ENCODE measurements around the gene NOTCH1.

Gene NOTCH1

DNA sequence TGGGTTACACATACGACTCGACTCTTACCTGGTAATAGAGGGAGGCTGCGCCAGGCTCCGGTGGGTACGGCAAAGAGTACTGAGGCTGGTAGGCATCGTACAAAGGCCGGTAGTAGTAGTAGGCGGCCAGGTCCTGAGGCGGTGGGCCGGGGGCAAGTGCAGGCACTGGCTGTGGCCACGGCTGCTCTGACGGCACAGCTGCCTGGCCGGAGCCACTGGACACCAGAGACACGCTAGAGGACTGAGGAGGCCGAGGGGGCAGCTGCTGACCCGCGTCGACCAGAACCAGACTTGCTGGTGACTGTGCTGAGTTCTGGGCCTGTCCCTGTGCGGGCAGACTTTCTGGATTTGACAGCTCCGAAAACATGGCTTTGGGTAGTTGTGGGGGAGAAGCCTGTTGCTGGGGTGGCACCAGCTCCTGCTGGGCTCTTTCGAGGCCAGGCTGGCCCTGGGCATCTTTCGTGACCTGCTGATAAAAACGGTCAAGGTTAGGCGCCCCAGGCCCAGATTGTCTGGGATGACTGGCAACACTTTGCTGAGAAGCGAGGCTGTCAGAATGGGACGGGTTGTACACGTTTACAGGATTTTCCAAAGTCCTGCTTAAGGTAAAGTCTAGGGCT is 71.7 kb downstream of the NOTCH1 start:
- Histone ChIP-seq H3K4me3 (replicated peaks; ENCODE audit: insufficient read depth, low read length) (no peak overlapping the region), H3K27me3 (ENCODE audit: insufficient read depth, poor library complexity, severe bottlenecking) (no peaks in the 10 kb centered on the region), H3K27ac (replicated peaks) (no peak overlapping the region)
- no peak for TF ChIP-seq SPI1 (IDR thresholded peaks at IDR 0.05; ENCODE audit: borderline replicate concordance, low read depth)
- no peak for TF ChIP-seq GABPA (IDR thresholded peaks at IDR 0.05; ENCODE audit: low read depth)
- no peak for TF ChIP-seq POLR2AphosphoS5 (IDR thresholded peaks at IDR 0.05; ENCODE audit: low read depth)
- TF ChIP-seq REST (IDR thresholded peaks at IDR 0.05; ENCODE audit: insufficient replicate concordance, low read depth) = no peak
- TF ChIP-seq, protein P1, sequence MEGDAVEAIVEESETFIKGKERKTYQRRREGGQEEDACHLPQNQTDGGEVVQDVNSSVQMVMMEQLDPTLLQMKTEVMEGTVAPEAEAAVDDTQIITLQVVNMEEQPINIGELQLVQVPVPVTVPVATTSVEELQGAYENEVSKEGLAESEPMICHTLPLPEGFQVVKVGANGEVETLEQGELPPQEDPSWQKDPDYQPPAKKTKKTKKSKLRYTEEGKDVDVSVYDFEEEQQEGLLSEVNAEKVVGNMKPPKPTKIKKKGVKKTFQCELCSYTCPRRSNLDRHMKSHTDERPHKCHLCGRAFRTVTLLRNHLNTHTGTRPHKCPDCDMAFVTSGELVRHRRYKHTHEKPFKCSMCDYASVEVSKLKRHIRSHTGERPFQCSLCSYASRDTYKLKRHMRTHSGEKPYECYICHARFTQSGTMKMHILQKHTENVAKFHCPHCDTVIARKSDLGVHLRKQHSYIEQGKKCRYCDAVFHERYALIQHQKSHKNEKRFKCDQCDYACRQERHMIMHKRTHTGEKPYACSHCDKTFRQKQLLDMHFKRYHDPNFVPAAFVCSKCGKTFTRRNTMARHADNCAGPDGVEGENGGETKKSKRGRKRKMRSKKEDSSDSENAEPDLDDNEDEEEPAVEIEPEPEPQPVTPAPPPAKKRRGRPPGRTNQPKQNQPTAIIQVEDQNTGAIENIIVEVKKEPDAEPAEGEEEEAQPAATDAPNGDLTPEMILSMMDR (IDR thresholded peaks at IDR 0.05; ENCODE audit: insufficient read depth, low read length) = no peak
- DNase-seq (ENCODE audit: low read depth in 1 of 2, low spot score in 1 of 2) = no peak

- Histone ChIP-seq H3K27ac (replicated peaks) (no peak overlapping the region), H3K27me3 (ENCODE audit: insufficient read depth, poor library complexity, severe bottlenecking) (no peaks in the 10 kb centered on the region), H3K4me3 (replicated peaks; ENCODE audit: insufficient read depth, low read length) (no peak overlapping the region)
- DNase-seq (ENCODE audit: low read depth in 1 of 2, low spot score in 1 of 2) = no peak
- TF ChIP-seq REST (IDR thresholded peaks at IDR 0.05; ENCODE audit: insufficient replicate concordance, low read depth) = no peak
- TF ChIP-seq, protein P1 (IDR thresholded peaks at IDR 0.05; ENCODE audit: insufficient read depth, low read length) = no peak
- no peak for TF ChIP-seq SPI1 (IDR thresholded peaks at IDR 0.05; ENCODE audit: borderline replicate concordance, low read depth)
- TF ChIP-seq POLR2AphosphoS5 (IDR thresholded peaks at IDR 0.05; ENCODE audit: low read depth) = no peak
- TF ChIP-seq GABPA (IDR thresholded peaks at IDR 0.05; ENCODE audit: low read depth) = no peak
Measured at GRCh38 chr9:136473354-136473721, 72.5 kb downstream of the NOTCH1 start.

- Histone ChIP-seq H3K27me3 (ENCODE audit: insufficient read depth, poor library complexity, severe bottlenecking) (no peaks in the 10 kb centered on the region), H3K4me3 (replicated peaks; ENCODE audit: insufficient read depth, low read length) (no peak overlapping the region), H3K27ac (replicated peaks) (no peak overlapping the region)
- no peak for DNase-seq (ENCODE audit: low read depth in 1 of 2, low spot score in 1 of 2)
- TF ChIP-seq GABPA (IDR thresholded peaks at IDR 0.05; ENCODE audit: low read depth) = no peak
- TF ChIP-seq, protein P1 (IDR thresholded peaks at IDR 0.05; ENCODE audit: insufficient read depth, low read length) = no peak
- no peak for TF ChIP-seq REST (IDR thresholded peaks at IDR 0.05; ENCODE audit: insufficient replicate concordance, low read depth)
- no peak for TF ChIP-seq SPI1 (IDR thresholded peaks at IDR 0.05; ENCODE audit: borderline replicate concordance, low read depth)
- TF ChIP-seq POLR2AphosphoS5 (IDR thresholded peaks at IDR 0.05; ENCODE audit: low read depth) = no peak
Measured at GRCh38 chr9:136472640-136473353, 73.1 kb downstream of the NOTCH1 start.

Measured in HL-60 (cell line).